OCI-LY1 (cell line): Measurements from ENCODE around the gene ZNF541.

ENCODE experiments used
- EZH2 ChIP-seq: fragments of 200-600 bp; sonication (generic), shearing (Covaris generic); IDR thresholded peaks from 2 replicates; pipeline ENCODE4 v1.8.0; 2017; ENCODE audit warnings: borderline replicate concordance, mixed run types, mild to moderate bottlenecking, antibody characterized with exemption, low read length, moderate library complexity, mixed read lengths
- TF ChIP-seq, protein P1 (sequence below): fragments of 200-600 bp; sonication (generic), shearing (Covaris generic); IDR thresholded peaks from 2 replicates; pipeline ENCODE4 v1.5.1; 2017; ENCODE audit warnings: mild to moderate bottlenecking, antibody characterized with exemption, low read length, moderate library complexity, mixed read lengths

DNA sequence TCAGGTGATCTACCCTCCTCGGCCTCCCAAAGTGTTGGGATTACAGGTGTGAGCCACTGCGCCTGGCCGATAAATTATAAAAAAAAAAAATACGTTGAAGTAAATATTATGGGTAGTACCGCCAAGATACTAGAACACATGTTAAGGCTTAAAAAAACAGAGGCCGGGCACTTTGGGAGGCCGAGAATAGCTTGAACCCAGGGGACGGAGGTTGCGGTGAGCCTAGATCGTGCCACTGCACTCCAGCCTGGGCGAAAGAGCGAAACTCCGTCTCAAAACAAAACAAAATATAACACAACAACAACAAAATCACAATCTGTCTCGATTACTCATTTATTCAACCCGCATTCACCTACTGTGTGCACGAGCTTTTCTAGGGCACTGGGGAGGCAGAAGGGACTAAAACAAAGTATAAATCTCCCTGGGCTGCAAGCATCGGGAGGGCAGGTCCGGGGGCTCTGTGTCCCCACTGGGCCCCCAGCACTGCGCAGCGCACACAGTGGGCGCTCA lies 34.7 kb upstream of the ZNF541 start:
- TF ChIP-seq, protein P1, sequence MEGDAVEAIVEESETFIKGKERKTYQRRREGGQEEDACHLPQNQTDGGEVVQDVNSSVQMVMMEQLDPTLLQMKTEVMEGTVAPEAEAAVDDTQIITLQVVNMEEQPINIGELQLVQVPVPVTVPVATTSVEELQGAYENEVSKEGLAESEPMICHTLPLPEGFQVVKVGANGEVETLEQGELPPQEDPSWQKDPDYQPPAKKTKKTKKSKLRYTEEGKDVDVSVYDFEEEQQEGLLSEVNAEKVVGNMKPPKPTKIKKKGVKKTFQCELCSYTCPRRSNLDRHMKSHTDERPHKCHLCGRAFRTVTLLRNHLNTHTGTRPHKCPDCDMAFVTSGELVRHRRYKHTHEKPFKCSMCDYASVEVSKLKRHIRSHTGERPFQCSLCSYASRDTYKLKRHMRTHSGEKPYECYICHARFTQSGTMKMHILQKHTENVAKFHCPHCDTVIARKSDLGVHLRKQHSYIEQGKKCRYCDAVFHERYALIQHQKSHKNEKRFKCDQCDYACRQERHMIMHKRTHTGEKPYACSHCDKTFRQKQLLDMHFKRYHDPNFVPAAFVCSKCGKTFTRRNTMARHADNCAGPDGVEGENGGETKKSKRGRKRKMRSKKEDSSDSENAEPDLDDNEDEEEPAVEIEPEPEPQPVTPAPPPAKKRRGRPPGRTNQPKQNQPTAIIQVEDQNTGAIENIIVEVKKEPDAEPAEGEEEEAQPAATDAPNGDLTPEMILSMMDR: no peak; the same call in 1 of the 2 replicates
- no peak for TF ChIP-seq EZH2
